Activated naive CD8-positive, alpha-beta T cell treated with anti-CD3 and anti-CD28 coated beads for 36 hours (primary cell): ENCODE results near the gene TAF5L. TPM values are rescaled to one million over a fixed set of nuclear protein-coding genes. Genes with fewer than 3 reads are reported as not detected.
"Not testable (repeated sequence)": the region's sequence is repeated elsewhere in the genome, so short reads cannot be mapped to it uniquely, and the experiment has no call there.

Experiments used
- DNase-seq: peaks from one replicate; pipeline ENCODE4 v3.0.0; 2021
- H3K27ac Mint-ChIP-seq: one replicate; pipeline ENCODE4 v1.8.0; 2022; ENCODE audit warnings: mild to moderate bottlenecking, moderate library complexity, mixed read lengths
- H3K27me3 Mint-ChIP-seq: one replicate; pipeline ENCODE4 v1.8.0; 2022; ENCODE audit warnings: mild to moderate bottlenecking, mixed read lengths
- H3K36me3 Mint-ChIP-seq: one replicate; pipeline ENCODE4 v1.8.0; 2021; ENCODE audit warnings: mild to moderate bottlenecking, mixed read lengths
- H3K4me1 Mint-ChIP-seq: one replicate; pipeline ENCODE4 v1.8.0; 2021; ENCODE audit warnings: mixed read lengths
- H3K4me3 Mint-ChIP-seq: one replicate; pipeline ENCODE4 v1.8.0; 2022; ENCODE audit warnings: mild to moderate bottlenecking, moderate library complexity, mixed read lengths
- H3K9me3 Mint-ChIP-seq: one replicate; pipeline ENCODE4 v1.8.0; 2022; ENCODE audit warnings: mixed read lengths
- total RNA-seq, 2 experiments: library from RNA; stranded (reverse); gene quantifications; one replicate each; pipeline ENCODE4 v1.2.3, GENCODE V29; 2021

The TAF5L gene
- total RNA-seq, 2 experiments from 2014 or later: 28.0 to 32.2 TPM

- H3K27ac Mint-ChIP-seq: no peak overlapping the region
- peaks cover 7% of the 10 kb centered on the region for H3K27me3 Mint-ChIP-seq
- no peaks in the 10 kb centered on the region for H3K36me3 Mint-ChIP-seq
- no peaks in the 10 kb centered on the region for H3K9me3 Mint-ChIP-seq
- H3K4me1 Mint-ChIP-seq: no peaks in the 10 kb centered on the region
- H3K4me3 Mint-ChIP-seq: no peak overlapping the region
- no peak for DNase-seq
These were observed 47.5 kb downstream of the TAF5L start for GRCh38 chr1:229578168-229579058.

GRCh38 chr1:229574679-229575442 is 51.1 kb downstream of the TAF5L start:
- H3K4me3 Mint-ChIP-seq: no peak overlapping the region
- H3K4me1 Mint-ChIP-seq: peaks cover 3% of the 10 kb centered on the region
- peaks cover 7% of the 10 kb centered on the region for H3K27me3 Mint-ChIP-seq
- no peaks in the 10 kb centered on the region for H3K36me3 Mint-ChIP-seq
- H3K9me3 Mint-ChIP-seq: no peaks in the 10 kb centered on the region
- H3K27ac Mint-ChIP-seq: no peak overlapping the region
- DNase-seq: no peak

DNA sequence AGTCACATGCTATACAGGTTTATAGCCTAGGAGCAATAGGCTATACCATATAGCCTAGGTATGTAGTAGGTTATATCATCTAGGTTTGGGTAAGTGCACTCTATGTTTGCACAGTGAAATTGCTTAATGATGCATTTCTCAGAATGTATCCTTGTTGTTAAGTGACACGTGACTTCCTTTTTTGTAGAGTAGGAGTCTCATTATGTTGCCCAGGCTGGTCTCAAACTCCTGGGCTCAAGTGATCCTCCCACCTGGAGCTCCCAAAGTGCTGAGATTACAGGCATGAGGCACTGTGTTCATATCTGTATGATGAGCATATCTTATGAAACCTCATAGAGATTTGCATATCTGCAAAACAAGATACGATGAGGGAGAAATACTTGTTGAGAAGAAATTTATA is 53.6 kb downstream of the TAF5L start:
- Mint-ChIP-seq H3K9me3 (no peaks in the 10 kb centered on the region), H3K4me3 (no peak overlapping the region), H3K27ac (no peak overlapping the region), H3K27me3 (no peaks in the 10 kb centered on the region), H3K4me1 (peaks cover 3% of the 10 kb centered on the region), H3K36me3 (no peaks in the 10 kb centered on the region)
- DNase-seq: no peak

- H3K9me3 Mint-ChIP-seq: no peaks in the 10 kb centered on the region
- no peak for DNase-seq
- no peaks in the 10 kb centered on the region for H3K27me3 Mint-ChIP-seq
- no peaks in the 10 kb centered on the region for H3K36me3 Mint-ChIP-seq
- H3K4me3 Mint-ChIP-seq: no peak overlapping the region
- H3K4me1 Mint-ChIP-seq: peaks cover 3% of the 10 kb centered on the region
- H3K27ac Mint-ChIP-seq: no peak overlapping the region
These were observed 54.9 kb downstream of the TAF5L start for GRCh38 chr1:229570891-229571516.

GRCh38 chr1:229570305-229570704 is 55.6 kb downstream of the TAF5L start:
- H3K36me3 Mint-ChIP-seq: no peaks in the 10 kb centered on the region
- no peak overlapping the region for H3K27ac Mint-ChIP-seq
- no peak overlapping the region for H3K4me3 Mint-ChIP-seq
- DNase-seq: no peak
- peaks cover 3% of the 10 kb centered on the region for H3K4me1 Mint-ChIP-seq
- no peaks in the 10 kb centered on the region for H3K9me3 Mint-ChIP-seq
- no peaks in the 10 kb centered on the region for H3K27me3 Mint-ChIP-seq

DNA sequence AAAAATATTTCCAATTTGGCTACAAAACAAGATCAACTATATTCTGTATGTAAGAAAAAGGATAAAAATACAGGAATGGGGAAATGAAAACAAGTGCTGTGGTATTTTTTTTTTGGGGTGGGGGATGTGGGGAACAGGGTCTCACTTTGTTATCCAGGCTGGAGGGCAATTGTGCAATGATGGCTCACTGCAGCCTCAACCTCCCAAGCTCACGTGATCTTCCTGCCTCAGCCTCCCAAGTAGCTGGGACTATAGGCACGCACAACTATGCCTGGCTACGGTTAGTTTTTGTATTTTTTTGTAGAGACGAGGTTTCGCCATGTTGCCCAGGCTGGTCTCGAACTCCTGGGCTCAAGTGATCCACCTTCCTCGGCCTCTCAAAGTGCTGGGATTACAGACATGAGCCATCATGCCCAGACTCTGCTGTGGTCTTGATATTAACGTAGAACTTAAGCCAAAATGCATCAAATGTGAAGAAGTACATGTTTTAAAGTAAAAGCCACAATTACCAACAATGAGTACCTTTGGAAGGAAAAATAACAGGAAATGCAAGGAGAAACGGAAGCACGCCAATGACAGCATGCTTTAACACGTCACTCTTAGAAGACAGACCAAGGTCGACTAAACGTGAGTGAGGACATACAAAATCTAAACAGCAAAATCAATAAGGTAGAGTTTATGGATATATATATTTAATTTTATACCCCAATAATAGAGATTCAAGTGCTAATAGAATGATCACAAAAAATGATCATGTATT is 58.6 kb downstream of the TAF5L start:
- Mint-ChIP-seq H3K27ac (no peak overlapping the region), H3K4me3 (no peak overlapping the region), H3K9me3 (no peaks in the 10 kb centered on the region), H3K27me3 (no peaks in the 10 kb centered on the region), H3K4me1 (peaks cover 3% of the 10 kb centered on the region), H3K36me3 (no peaks in the 10 kb centered on the region)
- DNase-seq: no peak

DNA sequence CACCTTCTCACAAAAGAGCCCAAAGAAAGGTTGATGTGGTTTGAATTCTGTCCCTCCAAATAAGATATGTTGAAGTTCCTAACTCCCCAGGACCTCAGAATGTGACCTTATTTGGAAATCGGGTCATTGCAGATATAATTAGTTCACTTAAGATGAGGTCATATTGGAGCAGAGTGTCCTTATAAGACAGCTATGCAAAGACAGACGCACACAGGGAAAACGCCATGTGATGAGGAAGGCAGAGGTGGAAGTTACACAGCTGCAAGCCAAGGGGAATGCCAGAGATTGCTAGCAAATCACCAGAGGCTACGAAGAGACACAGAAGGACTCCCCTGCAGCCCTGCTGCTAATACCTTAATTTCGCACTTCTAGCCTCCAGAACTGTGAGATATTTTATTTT is 62.2 kb downstream of the TAF5L start:
- Mint-ChIP-seq H3K27me3 (no peaks in the 10 kb centered on the region), H3K4me1 (peaks cover 9% of the 10 kb centered on the region), H3K36me3 (no peaks in the 10 kb centered on the region), H3K27ac (no peak overlapping the region), H3K9me3 (no peaks in the 10 kb centered on the region), H3K4me3 (no peak overlapping the region)
- DNase-seq: no peak

- no peak overlapping the region for H3K27ac Mint-ChIP-seq
- DNase-seq: no peak
- no peak overlapping the region for H3K4me3 Mint-ChIP-seq
- H3K36me3 Mint-ChIP-seq: no peaks in the 10 kb centered on the region
- no peaks in the 10 kb centered on the region for H3K9me3 Mint-ChIP-seq
- peaks cover 9% of the 10 kb centered on the region for H3K4me1 Mint-ChIP-seq
- no peaks in the 10 kb centered on the region for H3K27me3 Mint-ChIP-seq
These were observed 62.7 kb downstream of the TAF5L start for GRCh38 chr1:229563241-229563640.

GRCh38 chr1:229562686-229563085 is 63.2 kb downstream of the TAF5L start:
- no peak for DNase-seq
- Mint-ChIP-seq H3K9me3 (no peaks in the 10 kb centered on the region), H3K4me3 (no peak overlapping the region), H3K27ac (no peak overlapping the region), H3K4me1 (peaks cover 9% of the 10 kb centered on the region), H3K36me3 (no peaks in the 10 kb centered on the region), H3K27me3 (no peaks in the 10 kb centered on the region)

DNA sequence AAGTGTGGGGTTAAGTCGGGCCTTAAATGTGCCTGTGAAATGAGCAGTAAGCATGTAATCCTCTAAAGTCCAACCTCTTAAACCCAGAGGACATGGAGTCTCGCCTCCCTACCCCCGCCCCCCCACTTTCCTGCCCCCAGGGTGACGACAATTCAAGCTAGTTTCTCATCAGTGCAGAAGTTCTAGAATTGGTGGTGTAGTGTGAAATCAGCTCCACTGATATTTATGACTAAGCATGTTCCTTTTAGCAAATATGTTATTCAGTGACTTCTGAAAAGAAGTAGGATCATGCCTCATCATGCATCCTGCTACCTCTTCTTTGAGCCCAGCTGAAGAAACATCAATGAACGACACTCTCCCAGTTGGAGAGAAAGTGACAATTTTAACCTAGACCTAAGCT is 64.8 kb downstream of the TAF5L start:
- no peaks in the 10 kb centered on the region for H3K27me3 Mint-ChIP-seq
- H3K27ac Mint-ChIP-seq: no peak overlapping the region
- H3K9me3 Mint-ChIP-seq: no peaks in the 10 kb centered on the region
- no peak overlapping the region for H3K4me3 Mint-ChIP-seq
- peaks cover 22% of the 10 kb centered on the region for H3K4me1 Mint-ChIP-seq
- peaks cover 2% of the 10 kb centered on the region for H3K36me3 Mint-ChIP-seq
- DNase-seq: no peak

DNA sequence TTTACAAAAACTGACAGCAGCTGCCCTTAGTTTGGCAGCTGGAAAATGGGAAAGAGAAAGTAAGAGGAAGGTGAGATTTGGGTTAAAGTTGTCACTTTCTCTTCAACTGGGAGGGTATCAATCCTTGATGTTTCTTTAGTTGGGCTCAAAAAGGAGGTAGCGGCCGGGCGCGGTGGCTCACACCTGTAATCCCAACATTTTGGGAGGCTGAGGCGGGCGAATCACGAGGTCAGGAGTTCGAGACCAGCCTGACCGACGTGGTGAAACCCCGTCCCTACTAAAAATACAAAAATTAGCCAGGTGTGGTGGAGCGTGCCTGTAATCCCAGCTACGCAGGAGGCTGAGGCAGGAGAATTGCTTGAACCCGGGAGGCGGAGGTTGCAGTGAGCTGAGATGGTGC is 65.8 kb downstream of the TAF5L start:
- not testable (repeated sequence) for H3K36me3 Mint-ChIP-seq, DNase-seq, H3K4me3 Mint-ChIP-seq, H3K27me3 Mint-ChIP-seq, H3K9me3 Mint-ChIP-seq, H3K27ac Mint-ChIP-seq
- peaks cover 24% of the 10 kb centered on the region for H3K4me1 Mint-ChIP-seq

- H3K9me3 Mint-ChIP-seq, DNase-seq, H3K27me3 Mint-ChIP-seq, H3K36me3 Mint-ChIP-seq: not testable (repeated sequence)
- H3K4me3 Mint-ChIP-seq: peak overlapping the region; percentile 84
- peaks cover 30% of the 10 kb centered on the region for H3K4me1 Mint-ChIP-seq
- peak overlapping the region; percentile 78 for H3K27ac Mint-ChIP-seq
These were observed 66.6 kb downstream of the TAF5L start for GRCh38 chr1:229559336-229559801.

DNA sequence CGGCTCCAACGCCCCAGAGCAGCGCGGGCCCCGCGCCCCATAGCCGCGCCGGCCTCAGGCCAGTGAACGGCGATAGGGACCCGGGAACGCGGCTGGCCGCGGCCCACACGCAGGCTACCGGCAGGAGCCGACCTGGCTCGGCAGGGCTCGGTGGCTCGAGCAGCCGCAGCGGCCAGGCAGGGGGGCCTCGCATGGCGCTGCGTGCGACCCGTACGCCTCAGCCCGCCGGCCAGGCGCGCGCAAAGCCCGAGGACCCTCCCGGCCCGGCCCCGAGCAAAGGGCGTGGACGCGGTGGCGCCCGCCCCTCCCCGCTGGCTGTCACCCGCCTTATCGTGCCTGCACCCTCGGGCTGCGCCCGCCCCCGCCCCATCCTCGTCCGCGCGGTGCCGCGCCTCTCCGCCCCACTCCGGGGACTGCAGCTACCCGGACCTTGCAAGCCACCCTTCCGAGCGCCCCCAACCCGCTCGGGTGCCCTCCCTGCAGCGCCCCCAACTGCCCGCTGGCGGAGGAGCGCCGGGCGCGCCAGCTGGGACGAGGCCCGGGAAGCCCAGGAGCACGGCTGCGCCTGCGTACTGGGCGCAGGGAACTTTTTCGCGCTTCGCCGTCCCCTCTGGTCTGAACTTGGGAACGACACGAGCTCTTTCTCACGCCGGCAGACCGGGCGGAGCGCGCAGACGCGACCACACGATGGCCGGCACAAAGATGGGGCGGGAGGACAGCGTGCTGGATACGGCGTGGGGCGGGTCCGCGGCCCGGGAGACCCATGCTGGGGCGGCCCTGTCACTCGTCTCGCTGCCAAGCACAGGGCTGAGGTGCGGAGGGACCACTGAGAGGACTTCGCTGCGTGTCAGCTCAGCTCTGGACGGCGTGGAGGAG is 67.2 kb downstream of the TAF5L start, which contains the start of gene ABCB10:
Gene ABCB10 (minus strand): TSS at position 248 of the 876 bp plus-strand sequence. CDS start 55 bp downstream, at position 193.
- Mint-ChIP-seq H3K27ac (peak within 1 kb of the TSS; percentile 82), H3K4me3 (peak within 1 kb of the TSS; percentile 85), H3K4me1 (peaks cover 32% of the 10 kb centered on the region), H3K27me3 (no peaks in the 10 kb centered on the region), H3K9me3 (no peaks in the 10 kb centered on the region), H3K36me3 (peaks cover 2% of the 10 kb centered on the region)
- peak; percentile 95 for DNase-seq
